HepG2 (cell line): ENCODE data around the gene SRSF11. TPM values are rescaled to one million over a fixed set of nuclear protein-coding genes. Genes with fewer than 3 reads are reported as not detected.

Experiments used
- ATF6 ChIP-seq: sonication (generic); formaldehyde crosslinking; conservative IDR thresholded peaks from 2 replicates; pipeline ENCODE4 v1.4.0; 2020; ENCODE audit warnings: missing genetic modification reagents
- ETV5 ChIP-seq: IDR thresholded peaks from 2 replicates; pipeline ENCODE4 v1.6.1; 2018; ENCODE audit warnings: missing biosample characterization, missing genetic modification reagents, inconsistent platforms, borderline replicate concordance
- HMG20B ChIP-seq: conservative IDR thresholded peaks from 2 replicates; pipeline ENCODE4 v1.6.1; 2016; ENCODE audit warnings: missing genetic modification reagents, missing compliant biosample characterization
- HMGXB3 ChIP-seq: sonication (generic); formaldehyde crosslinking; IDR thresholded peaks from 2 replicates; pipeline ENCODE4 v1.4.0; 2020; ENCODE audit warnings: missing genetic modification reagents, borderline replicate concordance
- HNRNPLL ChIP-seq: fragments of 200-400 bp; formaldehyde crosslinking; IDR thresholded peaks from 2 replicates; pipeline ENCODE4 v1.6.1; 2017; ENCODE audit warnings: mild to moderate bottlenecking, low read depth, low read length; ENCODE audit not compliant: poor library complexity, severe bottlenecking
- POGK ChIP-seq: sonication (generic); formaldehyde crosslinking; conservative IDR thresholded peaks from 2 replicates; pipeline ENCODE4 v1.8.0; 2022; ENCODE audit warnings: mild to moderate bottlenecking, moderate library complexity, missing genetic modification reagents
- TAF15 ChIP-seq: fragments of 200-400 bp; formaldehyde crosslinking; IDR thresholded peaks from one replicate; pipeline ENCODE4 v1.6.1; 2018; ENCODE audit warnings: mild to moderate bottlenecking, low read depth, low read length; ENCODE audit not compliant: poor library complexity, severe bottlenecking
- TERF1 ChIP-seq: sonication (generic); formaldehyde crosslinking; IDR thresholded peaks from 2 replicates; pipeline ENCODE4 v1.8.0; 2022; ENCODE audit warnings: mild to moderate bottlenecking, missing genetic modification reagents, moderate library complexity
- THAP8 ChIP-seq: sonication (generic); formaldehyde crosslinking; IDR thresholded peaks from 2 replicates; pipeline ENCODE4 v1.5.1; 2020; ENCODE audit warnings: missing genetic modification reagents, mild to moderate bottlenecking, borderline replicate concordance
- TRIM24 ChIP-seq: sonication (generic); formaldehyde crosslinking; IDR thresholded peaks from 2 replicates; pipeline ENCODE4 v1.8.0; 2022; ENCODE audit warnings: mild to moderate bottlenecking, missing genetic modification reagents
- UBTF ChIP-seq: sonication (generic); formaldehyde crosslinking; IDR thresholded peaks from 2 replicates; pipeline ENCODE4 v1.4.0; 2020; ENCODE audit warnings: mild to moderate bottlenecking, missing genetic modification reagents
- ZNF326 ChIP-seq: sonication (generic); formaldehyde crosslinking; IDR thresholded peaks from 2 replicates; pipeline ENCODE4 v1.4.0; 2020; ENCODE audit warnings: missing genetic modification reagents, borderline replicate concordance
- ZNF749 ChIP-seq: sonication (generic); formaldehyde crosslinking; IDR thresholded peaks from 2 replicates; pipeline ENCODE4 v1.8.0; 2022; ENCODE audit warnings: mild to moderate bottlenecking, missing genetic modification reagents, moderate library complexity, borderline replicate concordance
- polyA plus RNA-seq, 8 experiments: library from polyadenylated mRNA; depleted of rRNA in 3 of 8; stranded (reverse) in 7 of 8; unstranded in 1 of 8; fragments of >200 nt; fragmentation: Illumina TruSeq in 4 of 8; extraction: Trizol in 4 of 8; gene quantifications; 2 replicates each; pipeline versions ENCODE4 v1.2.1 to v1.2.3, GENCODE V29; 2011 to 2016; ENCODE audit warnings: low read depth in 4 of 8, missing spikeins in 1 of 8, mixed read lengths in 1 of 8; ENCODE audit not compliant: insufficient read depth in 1 of 8
- total RNA-seq, 5 experiments: library from RNA; depleted of rRNA; stranded (reverse); fragments of >200 nt; fragmentation: Illumina TruSeq; extraction: Trizol; gene quantifications; 2 replicates each; pipeline ENCODE4 v1.2.3, GENCODE V29; 2016; ENCODE audit warnings: low read depth in 1 of 5

SRSF11 gene
- total and polyA plus RNA-seq, 2 of the 13 experiments (the other 11 are each of a cell fraction or from before 2014, with no cell fraction given), result 118 to 381 TPM

- TF ChIP-seq TERF1 (CRISPR knock-in tag) (no peak), HNRNPLL (peak; percentile 91), ETV5 (CRISPR knock-in tag) (peak; percentile 61), ZNF326 (no peak), TAF15 (no peak), UBTF (CRISPR knock-in tag) (peak; percentile 81), HMGXB3 (CRISPR knock-in tag) (peak; percentile 78), THAP8 (no peak), POGK (peak; percentile 90), ATF6 (CRISPR knock-in tag) (0 out of 2 replicates have a peak, but pooled peaks have one; percentile 33), HMG20B (CRISPR knock-in tag) (peak; percentile 50; the same call in 1 of the 2 replicates), ZNF749 (peak; percentile 81; the same call in 1 of the 2 replicates), TRIM24 (no peak)
Observed at GRCh38 chr1:70205434-70206118, 15.6 kb upstream of the SRSF11 start, which contains the start of gene LRRC40 (continued).
